ENCODE data around the gene CASR.

- no peak for TF ChIP-seq CTCF (conservative IDR thresholded peaks at IDR 0.05; ENCODE audit: low read depth, low read length)
- TF ChIP-seq EZH2 (IDR thresholded peaks at IDR 0.05; ENCODE audit: borderline replicate concordance, low read depth, low read length, poor library complexity, severe bottlenecking) = no peak
Observed at GRCh38 chr3:122332551-122332950, 149.1 kb downstream of the CASR start.

All from A673 (cell line).